GM12878 (cell line): ENCODE measurements around the gene CRYBG3.

Experiments
- EGR1 ChIP-seq, 2 experiments: IDR thresholded peaks; 1 replicate in 1 of 2; 2 replicates in 1 of 2; pipeline ENCODE4 v1.6.1; 2011 to 2012; ENCODE audit warnings: low read depth in 2 of 2, low read length in 2 of 2, borderline replicate concordance in 1 of 2, mild to moderate bottlenecking in 1 of 2, moderate library complexity in 1 of 2
- FOS ChIP-seq: IDR thresholded peaks from 3 replicates; pipeline ENCODE4 v1.6.1; 2011; ENCODE audit warnings: borderline replicate concordance; ENCODE audit not compliant: insufficient read length; ENCODE audit errors: extremely low read depth
- JUNB ChIP-seq: IDR thresholded peaks from 2 replicates; pipeline ENCODE4 v1.6.1; 2016; ENCODE audit warnings: antibody characterized with exemption, mild to moderate bottlenecking
- POLR2A ChIP-seq: IDR thresholded peaks from 2 replicates; pipeline ENCODE4 v1.6.1; 2011; ENCODE audit warnings: low read depth, mild to moderate bottlenecking, low read length
- TF ChIP-seq, protein P1 (sequence below): IDR thresholded peaks from 2 replicates; pipeline ENCODE4 v1.6.1; 2011; ENCODE audit warnings: mild to moderate bottlenecking, low read depth, low read length, moderate library complexity; ENCODE audit not compliant: insufficient replicate concordance
- TF ChIP-seq, protein P2 (sequence below), 3 experiments: IDR thresholded peaks in 2 of 3; conservative IDR thresholded peaks in 1 of 3; 2 replicates each; pipeline ENCODE4 v1.5.1; 2011; ENCODE audit warnings: low read depth in 3 of 3, low read length in 3 of 3, mild to moderate bottlenecking in 3 of 3, control low read depth in 2 of 3, moderate library complexity in 2 of 3, inconsistent platforms in 1 of 3, mixed read lengths in 1 of 3; ENCODE audit not compliant: control insufficient read depth in 2 of 3, insufficient read depth in 1 of 3; ENCODE audit errors: extremely low read depth in 1 of 3

DNA sequence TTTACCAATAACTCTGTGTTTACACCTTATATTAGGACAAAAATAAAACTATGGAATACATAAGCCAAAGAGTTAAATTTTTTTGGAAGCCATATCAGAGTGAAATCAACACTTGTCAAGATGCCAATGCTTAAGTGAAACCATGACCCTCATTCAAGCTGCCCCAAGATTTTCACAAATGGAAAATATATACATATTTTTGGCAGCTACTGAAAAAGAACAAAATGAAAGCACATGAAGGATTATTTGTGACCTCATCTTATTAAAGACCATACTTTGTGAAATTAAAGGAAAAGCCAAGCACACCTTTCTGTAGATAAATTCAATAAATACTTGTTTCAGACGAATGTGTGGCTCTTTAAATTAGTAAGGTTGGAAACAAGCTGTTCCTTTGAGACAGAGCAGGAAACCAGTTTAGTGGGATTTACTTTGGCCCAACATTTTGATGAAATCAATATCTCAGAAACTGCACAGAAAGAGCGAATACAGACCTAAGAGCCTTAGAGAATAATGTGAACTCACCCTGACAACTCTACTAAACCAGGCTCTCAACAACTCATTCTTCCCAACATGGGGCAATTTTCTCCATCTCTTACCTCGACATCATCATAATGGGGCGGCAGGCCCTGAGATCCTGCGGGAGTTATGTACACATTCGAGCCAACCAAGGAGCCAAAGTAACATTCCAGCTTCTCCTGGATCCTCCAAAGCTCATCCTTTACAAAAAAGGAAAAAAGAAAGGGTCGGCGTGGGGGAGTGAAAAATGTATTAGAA lies 139.4 kb downstream of the CRYBG3 start:
- no peak for TF ChIP-seq EGR1 (IDR thresholded peaks at IDR 0.05; ENCODE audit: borderline replicate concordance in 1 of 2, low read depth in 2 of 2, low read length in 2 of 2)
- no peak for TF ChIP-seq FOS
- TF ChIP-seq, protein P1, sequence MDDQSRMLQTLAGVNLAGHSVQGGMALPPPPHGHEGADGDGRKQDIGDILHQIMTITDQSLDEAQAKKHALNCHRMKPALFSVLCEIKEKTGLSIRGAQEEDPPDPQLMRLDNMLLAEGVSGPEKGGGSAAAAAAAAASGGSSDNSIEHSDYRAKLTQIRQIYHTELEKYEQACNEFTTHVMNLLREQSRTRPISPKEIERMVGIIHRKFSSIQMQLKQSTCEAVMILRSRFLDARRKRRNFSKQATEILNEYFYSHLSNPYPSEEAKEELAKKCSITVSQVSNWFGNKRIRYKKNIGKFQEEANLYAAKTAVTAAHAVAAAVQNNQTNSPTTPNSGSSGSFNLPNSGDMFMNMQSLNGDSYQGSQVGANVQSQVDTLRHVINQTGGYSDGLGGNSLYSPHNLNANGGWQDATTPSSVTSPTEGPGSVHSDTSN: no peak
- no peak for TF ChIP-seq POLR2A
- TF ChIP-seq, protein P2, sequence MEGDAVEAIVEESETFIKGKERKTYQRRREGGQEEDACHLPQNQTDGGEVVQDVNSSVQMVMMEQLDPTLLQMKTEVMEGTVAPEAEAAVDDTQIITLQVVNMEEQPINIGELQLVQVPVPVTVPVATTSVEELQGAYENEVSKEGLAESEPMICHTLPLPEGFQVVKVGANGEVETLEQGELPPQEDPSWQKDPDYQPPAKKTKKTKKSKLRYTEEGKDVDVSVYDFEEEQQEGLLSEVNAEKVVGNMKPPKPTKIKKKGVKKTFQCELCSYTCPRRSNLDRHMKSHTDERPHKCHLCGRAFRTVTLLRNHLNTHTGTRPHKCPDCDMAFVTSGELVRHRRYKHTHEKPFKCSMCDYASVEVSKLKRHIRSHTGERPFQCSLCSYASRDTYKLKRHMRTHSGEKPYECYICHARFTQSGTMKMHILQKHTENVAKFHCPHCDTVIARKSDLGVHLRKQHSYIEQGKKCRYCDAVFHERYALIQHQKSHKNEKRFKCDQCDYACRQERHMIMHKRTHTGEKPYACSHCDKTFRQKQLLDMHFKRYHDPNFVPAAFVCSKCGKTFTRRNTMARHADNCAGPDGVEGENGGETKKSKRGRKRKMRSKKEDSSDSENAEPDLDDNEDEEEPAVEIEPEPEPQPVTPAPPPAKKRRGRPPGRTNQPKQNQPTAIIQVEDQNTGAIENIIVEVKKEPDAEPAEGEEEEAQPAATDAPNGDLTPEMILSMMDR (IDR thresholded peaks at IDR 0.05 in 2 of 3, conservative IDR thresholded peaks at IDR 0.05 in 1 of 3; ENCODE audit: control insufficient read depth in 2 of 3, extremely low read depth in 1 of 3, insufficient read depth in 1 of 3, low read depth in 3 of 3, low read length in 3 of 3): no peak
- TF ChIP-seq JUNB: no peak
